Endothelial cell of umbilical vein (primary cell): Measurements from ENCODE around the gene PLEKHA6. TPM values are rescaled to one million over a fixed set of nuclear protein-coding genes. Genes with fewer than 3 reads are reported as not detected.

Experiments used
- BruUV-seq: library from RNA; stranded (reverse); fragments of 400-500 nt; replicated peaks from 2 replicates; lab custom pipeline; 2021; lab: Mats Ljungman, UMichigan
- CTCF ChIA-PET: fragments of 300-600, 350-600 bp; sonication (Branson Sonifier 250); formaldehyde crosslinking; loops from one replicate; lab custom pipeline; 2021; ENCODE audit warnings: antibody characterized with exemption, inconsistent platforms; lab: Charles Lee
- POLR2A ChIA-PET: fragments of 300-600, 350-600 bp; sonication (Branson Sonifier 250); formaldehyde crosslinking; loops from one replicate; lab custom pipeline; 2021; ENCODE audit warnings: antibody characterized with exemption, inconsistent platforms; lab: Charles Lee
- DNase-seq: peaks from one replicate; pipeline ENCODE4 v3.0.0-alpha.2; 2011; ENCODE audit warnings: low read depth, low spot score
- FAIRE-seq: peaks from 2 replicates; lab custom pipeline; 2011; peaks lifted over from hg19 to GRCh38; lab: Jason Lieb, UNC
- H2AFZ ChIP-seq: 2 replicates; pipeline ENCODE4 v1.6.0; 2012; ENCODE audit warnings: low read depth, low read length, control low read depth, inconsistent platforms
- H3K27ac ChIP-seq: 2 replicates; pipeline ENCODE4 v1.5.1; 2011; ENCODE audit warnings: low read depth, mild to moderate bottlenecking, control low read depth, low read length, moderate library complexity; ENCODE audit not compliant: insufficient read depth
- H3K27me3 ChIP-seq, 2 experiments: 2 replicates each; pipeline versions ENCODE4 v1.6.0 to v1.6.1; 2011; ENCODE audit warnings: low read length in 2 of 2, mixed read lengths in 1 of 2; ENCODE audit not compliant: control insufficient read depth in 2 of 2, insufficient read depth in 2 of 2
- H3K36me3 ChIP-seq, 2 experiments: 2 replicates in 1 of 2; 3 replicates in 1 of 2; pipeline ENCODE4 v1.5.1; 2011; ENCODE audit warnings: low read length in 2 of 2, mild to moderate bottlenecking in 1 of 2, moderate library complexity in 1 of 2; ENCODE audit not compliant: control insufficient read depth in 2 of 2, insufficient read depth in 2 of 2; ENCODE audit errors: extremely low read depth in 1 of 2
- H3K4me1 ChIP-seq: 3 replicates; pipeline ENCODE4 v1.5.1; 2011; ENCODE audit warnings: mild to moderate bottlenecking, low read length; ENCODE audit not compliant: control insufficient read depth, insufficient read depth; ENCODE audit errors: extremely low read depth
- H3K4me2 ChIP-seq: 2 replicates; pipeline ENCODE4 v1.6.1; 2011; ENCODE audit warnings: low read length, control low read depth, mixed read lengths; ENCODE audit not compliant: insufficient read depth
- H3K4me3 ChIP-seq, 3 experiments: fragments of 200-600 bp in 1 of 3; sonication (generic), shearing (Covaris generic) in 1 of 3; replicated peaks in 1 of 3; 2 replicates each; pipeline ENCODE4 v1.5.1; 2011 to 2016; ENCODE audit warnings: control low read depth in 3 of 3, low read length in 3 of 3, mild to moderate bottlenecking in 2 of 3, inconsistent platforms in 1 of 3, low read depth in 1 of 3, moderate library complexity in 1 of 3; ENCODE audit not compliant: insufficient read depth in 1 of 3
- H3K79me2 ChIP-seq: 2 replicates; pipeline ENCODE4 v1.6.0; 2012; ENCODE audit warnings: low read length, inconsistent platforms; ENCODE audit not compliant: control insufficient read depth, insufficient read depth
- H3K9ac ChIP-seq: replicated peaks from 2 replicates; pipeline ENCODE3; 2011; ENCODE audit warnings: low read length, control low read depth; ENCODE audit not compliant: insufficient read depth; ENCODE audit errors: extremely low read depth
- H3K9me1 ChIP-seq: replicated peaks from 3 replicates; pipeline ENCODE4 v1.6.0; 2011; ENCODE audit warnings: mild to moderate bottlenecking, low read length; ENCODE audit not compliant: control insufficient read depth, insufficient read depth; ENCODE audit errors: extremely low read depth
- H3K9me3 ChIP-seq: replicated peaks from 2 replicates; pipeline ENCODE4 v1.5.1; 2012; ENCODE audit warnings: low read length, inconsistent platforms; ENCODE audit not compliant: control insufficient read depth, insufficient read depth
- H4K20me1 ChIP-seq: replicated peaks from 2 replicates; pipeline ENCODE3; 2011; ENCODE audit warnings: mild to moderate bottlenecking, low read length; ENCODE audit not compliant: control insufficient read depth, insufficient read depth; ENCODE audit errors: extremely low read depth
- CTCF ChIP-seq, 2 donors: IDR thresholded peaks; 1 replicate in 1 of 2; 2 replicates in 1 of 2; pipeline ENCODE4 v1.5.1; 2011; ENCODE audit warnings: low read length in 2 of 2, mild to moderate bottlenecking in 2 of 2, moderate library complexity in 2 of 2, control low read depth in 1 of 2, inconsistent platforms in 1 of 2, low read depth in 1 of 2; ENCODE audit not compliant: insufficient read depth in 1 of 2; ENCODE audit errors: extremely low read depth in 1 of 2
- EZH2 ChIP-seq: IDR thresholded peaks from 2 replicates; pipeline ENCODE4 v1.6.1; 2012; ENCODE audit warnings: borderline replicate concordance, low read depth, mild to moderate bottlenecking, moderate library complexity, low read length, inconsistent platforms; ENCODE audit not compliant: severe bottlenecking
- FOS ChIP-seq: IDR thresholded peaks from 2 replicates; pipeline ENCODE4 v1.6.1; 2011; ENCODE audit warnings: mild to moderate bottlenecking, low read length, moderate library complexity, borderline replicate concordance; ENCODE audit not compliant: insufficient read depth
- GATA2 ChIP-seq: IDR thresholded peaks from 2 replicates; pipeline ENCODE4 v1.7.0; 2011; ENCODE audit warnings: low read depth, mild to moderate bottlenecking, moderate library complexity, mixed read lengths, low read length; ENCODE audit not compliant: insufficient read length, insufficient read depth
- JUN ChIP-seq: IDR thresholded peaks from 2 replicates; pipeline ENCODE4 v1.6.1; 2011; ENCODE audit warnings: borderline replicate concordance, low read depth; ENCODE audit not compliant: insufficient read length, insufficient read depth
- MYC ChIP-seq: IDR thresholded peaks from one replicate; pipeline ENCODE4 v1.6.1; 2011; ENCODE audit warnings: mild to moderate bottlenecking, low read depth, low read length
- POLR2AphosphoS5 ChIP-seq: IDR thresholded peaks from 2 replicates; pipeline ENCODE4 v1.6.1; 2012; ENCODE audit warnings: low read depth, mild to moderate bottlenecking, control low read depth, low read length, moderate library complexity; ENCODE audit not compliant: insufficient read depth
- dilution Hi-C: fragments of 300-500 bp; cut with MboI; formaldehyde crosslinking; loops from one replicate; pipeline ENCODE4 v1.15.0; 2019; ENCODE audit warnings: low sequenced_read_pairs; ENCODE audit not compliant: extremely low pct_ligation_motif_present
- intact Hi-C: fragments of 100-400 bp; cut with micrococcal nuclease; formaldehyde crosslinking; loops from one replicate; pipeline ENCODE4 v1.10.0; 2022
- polyA plus RNA-seq, 4 experiments: library from polyadenylated mRNA; depleted of rRNA in 3 of 4; stranded (reverse) in 3 of 4; unstranded in 1 of 4; fragments of >200 nt; gene quantifications; 2 replicates each; pipeline versions ENCODE4 v1.2.1 to v1.2.3, GENCODE V29; 2011 to 2012; ENCODE audit warnings: missing spikeins in 1 of 4
- total RNA-seq: library from RNA; stranded (reverse); gene quantifications from 2 replicates; pipeline ENCODE4 v1.2.3, GENCODE V29; 2021

Gene PLEKHA6
- total and polyA plus RNA-seq, 2 donors (not counting 3 experiments of a cell fraction or from before 2014, with no cell fraction given), result 2.1 to 15.0 TPM

GRCh38 chr1:204343247-204343646 lies 16.5 kb downstream of the PLEKHA6 start:
- H3K36me3 ChIP-seq, result no peaks in the 10 kb centered on the region
- BruUV-seq, result no TSS peak
- no peaks in the 10 kb centered on the region for H3K9me1 ChIP-seq
- no peaks in the 10 kb centered on the region for H4K20me1 ChIP-seq
- no peak overlapping the region for H2AFZ ChIP-seq
- H3K27ac ChIP-seq, result no peak overlapping the region
- FAIRE-seq (no peak), DNase-seq (no peak)
- intact Hi-C loops (no loop called here), dilution Hi-C loops (loop anchor here (25.0 kb wide), 1 partner anchor 181 kb away; the partner anchor contains the start of genes ETNK2 and REN)
- ChIA-PET POLR2A (no interaction called here), CTCF (interaction anchor here (1.1 to 3.6 kb wide), 12 partner anchors 10 to 181 kb away, joined by 3 to 16 read pairs (median 8); partner anchors contain the start of gene GOLT1A)
- no peak overlapping the region for H3K4me2 ChIP-seq
- H3K9ac ChIP-seq, result no peak overlapping the region
- H3K79me2 ChIP-seq, result no peaks in the 10 kb centered on the region
- no peaks in the 10 kb centered on the region for H3K9me3 ChIP-seq
- peaks cover 5% of the 10 kb centered on the region for H3K4me1 ChIP-seq
- H3K27me3 ChIP-seq, result no peaks in the 10 kb centered on the region
- H3K4me3 ChIP-seq, result no peak overlapping the region
- TF ChIP-seq POLR2AphosphoS5, result no peak
- TF ChIP-seq EZH2, result no peak
- no peak for TF ChIP-seq FOS
- TF ChIP-seq GATA2, result no peak
- TF ChIP-seq MYC, result no peak
- TF ChIP-seq CTCF (IDR thresholded peaks at IDR 0.05; ENCODE audit: extremely low read depth in 1 of 2, insufficient read depth in 1 of 2, low read depth in 1 of 2, low read length in 2 of 2), result no peak
- TF ChIP-seq JUN, result no peak
